AG04449 (cell line): ENCODE measurements around the gene SLCO2A1.
"Not testable (repeated sequence)": the region's sequence is repeated elsewhere in the genome, so short reads cannot be mapped to it uniquely, and the experiment has no call there.

Experiments
- CTCF ChIA-PET: fragments of 350-600 bp; formaldehyde crosslinking; extraction: SDS; loops from one replicate; lab custom pipeline; 2021; ENCODE audit warnings: antibody characterized with exemption; lab: Yijun Ruan, JAX
- POLR2A ChIA-PET: fragments of 400-600, 350-600 bp; formaldehyde crosslinking; extraction: SDS; loops from one replicate; lab custom pipeline; 2020; ENCODE audit warnings: antibody characterized with exemption, inconsistent platforms; lab: Yijun Ruan, JAX
- DNase-seq: peaks from one replicate; pipeline ENCODE4 v3.0.0-alpha.2; 2010; ENCODE audit warnings: low read depth, low spot score
- H3K4me3 ChIP-seq: 2 replicates; pipeline ENCODE4 v1.5.1; 2011; ENCODE audit warnings: low read depth, mild to moderate bottlenecking, control low read depth, low read length
- CTCF ChIP-seq: IDR thresholded peaks from one replicate; pipeline ENCODE4 v1.5.1; 2011; ENCODE audit warnings: mild to moderate bottlenecking, moderate library complexity, low read length, control low read depth, inconsistent platforms; ENCODE audit not compliant: insufficient read depth; ENCODE audit errors: missing control alignments

SLCO2A1 gene

GRCh38 chr3:134075568-134075825 is 45.8 kb upstream of the SLCO2A1 start:
- TF ChIP-seq CTCF: no peak
- POLR2A ChIA-PET: no interaction called here
- CTCF ChIA-PET: no interaction called here
- no peak for DNase-seq
- no peak overlapping the region for H3K4me3 ChIP-seq

- no peak overlapping the region for H3K4me3 ChIP-seq
- no peak for TF ChIP-seq CTCF
- CTCF ChIA-PET: no interaction called here
- POLR2A ChIA-PET: no interaction called here
- no peak for DNase-seq
These were observed 45.3 kb upstream of the SLCO2A1 start for GRCh38 chr3:134074790-134075567.

GRCh38 chr3:134074001-134074789 is 44.5 kb upstream of the SLCO2A1 start:
- no peak for TF ChIP-seq CTCF
- ChIA-PET CTCF (no interaction called here), POLR2A (no interaction called here)
- H3K4me3 ChIP-seq: no peak overlapping the region
- no peak for DNase-seq

- POLR2A ChIA-PET: no interaction called here
These were observed 43.8 kb upstream of the SLCO2A1 start for GRCh38 chr3:134073583-134073945.

GRCh38 chr3:134072881-134073582 is 43.3 kb upstream of the SLCO2A1 start:
- no peak for DNase-seq
- ChIA-PET POLR2A (no interaction called here), CTCF (no interaction called here)
- no peak overlapping the region for H3K4me3 ChIP-seq
- TF ChIP-seq CTCF: no peak

More at GRCh38 chr3:134073583-134073945, 43.8 kb upstream of the SLCO2A1 start:
- TF ChIP-seq CTCF: no peak
- CTCF ChIA-PET: no interaction called here
- no peak overlapping the region for H3K4me3 ChIP-seq
- no peak for DNase-seq

GRCh38 chr3:134070281-134070680 is 40.6 kb upstream of the SLCO2A1 start:
- POLR2A ChIA-PET, CTCF ChIA-PET, DNase-seq, H3K4me3 ChIP-seq: not testable (repeated sequence)
